Gastroesophageal sphincter (tissue), 4 donors: ENCODE results near the gene ITPR2. TPM values are rescaled to one million over a fixed set of nuclear protein-coding genes. Genes with fewer than 3 reads are reported as not detected.
A peak's percentile ranks its signal among the peaks of the same experiment; 100 is the strongest.

Experiments used
- ATAC-seq: fragments of 150-250 bp; one replicate; pipeline ENCODE4 v1.9.1; 2016; ENCODE audit warnings: mild to moderate bottlenecking, moderate library complexity
- H3K27ac ChIP-seq, 4 donors: fragments of 200-600 bp; sonication (generic) in 3 of 4; 1 replicate in 3 of 4; 2 replicates in 1 of 4; pipeline ENCODE4 v1.5.1; 2016 to 2019
- H3K27me3 ChIP-seq: fragments of 200-600 bp; sonication (generic); one replicate; pipeline ENCODE4 v1.5.1; 2019
- H3K36me3 ChIP-seq, 2 donors: fragments of 200-600 bp; sonication (generic); one replicate each; pipeline ENCODE4 v1.5.1; 2019; ENCODE audit warnings: control low read depth in 1 of 2
- H3K4me1 ChIP-seq, 3 donors: fragments of 200-600 bp; sonication (generic); 1 replicate in 2 of 3; 2 replicates in 1 of 3; pipeline ENCODE4 v1.5.1; 2016 to 2019; ENCODE audit warnings: control low read depth in 2 of 3
- H3K4me3 ChIP-seq, 2 donors: fragments of 200-600 bp; sonication (generic); one replicate each; pipeline ENCODE4 v1.5.1; 2019; ENCODE audit warnings: mild to moderate bottlenecking in 1 of 2, moderate library complexity in 1 of 2
- H3K9me3 ChIP-seq, 3 donors: fragments of 200-600 bp; sonication (generic); one replicate each; pipeline ENCODE4 v1.5.1; 2017 to 2019; ENCODE audit warnings: control low read depth in 2 of 3
- EP300 ChIP-seq: sonication (generic); formaldehyde crosslinking; IDR thresholded peaks from one replicate; pipeline ENCODE4 v1.6.1; 2017; ENCODE audit warnings: antibody characterized with exemption, mild to moderate bottlenecking
- POLR2A ChIP-seq, 2 donors: fragments of 450-650 bp; IDR thresholded peaks; one replicate each; pipeline ENCODE4 v1.6.1; 2017; ENCODE audit warnings: antibody characterized with exemption in 2 of 2, mild to moderate bottlenecking in 2 of 2, moderate library complexity in 1 of 2
- POLR2AphosphoS5 ChIP-seq: sonication (generic); formaldehyde crosslinking; IDR thresholded peaks from one replicate; pipeline ENCODE4 v1.6.1; 2017; ENCODE audit warnings: antibody characterized with exemption
- WGBS, 2 donors: methylation state at CpG; one replicate each; pipeline ENCODE4 v1.1.5; 2018; ENCODE audit warnings: low coverage in 1 of 2; 5-methylcytosine and 5-hydroxymethylcytosine counted together
- total RNA-seq, 4 donors: library from RNA; depleted of rRNA; stranded (reverse); fragments of >200 nt; gene quantifications; one replicate each; pipeline ENCODE4 v1.1.0, GENCODE V29; 2016
- TF ChIP-seq, protein P1 (sequence below), 4 experiments: fragments of 200-600 bp in 2 of 4; fragments of 450-650 bp in 2 of 4; sonication (generic) in 1 of 4; IDR thresholded peaks; one replicate each; pipeline ENCODE4 v1.5.1; 2017 to 2019; ENCODE audit warnings: antibody characterized with exemption in 4 of 4, mild to moderate bottlenecking in 2 of 4, moderate library complexity in 2 of 4

The ITPR2 gene
- total RNA-seq, 4 donors from 2014 or later = 30.8 to 63.0 (median 44.4) TPM

DNA sequence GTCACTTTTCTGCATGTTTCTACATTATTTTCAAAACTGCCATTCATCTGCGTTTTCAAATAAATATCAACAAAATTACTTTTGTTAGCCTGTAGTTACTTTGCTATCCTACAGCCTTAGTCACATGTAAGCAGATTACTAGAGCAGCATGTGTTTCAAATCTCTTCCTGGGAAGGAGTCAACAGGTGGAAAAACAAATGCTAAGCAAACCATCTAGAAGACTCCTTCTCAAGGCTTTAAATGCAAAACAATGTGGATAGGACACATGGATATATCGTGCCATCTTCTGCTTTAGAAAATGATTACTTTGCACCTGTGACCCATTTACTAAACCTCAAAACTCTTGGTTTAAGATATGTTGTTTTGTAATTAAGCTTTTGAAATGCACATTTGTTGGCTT, 528.7 kb downstream of the ITPR2 start:
- TF ChIP-seq, protein P1, sequence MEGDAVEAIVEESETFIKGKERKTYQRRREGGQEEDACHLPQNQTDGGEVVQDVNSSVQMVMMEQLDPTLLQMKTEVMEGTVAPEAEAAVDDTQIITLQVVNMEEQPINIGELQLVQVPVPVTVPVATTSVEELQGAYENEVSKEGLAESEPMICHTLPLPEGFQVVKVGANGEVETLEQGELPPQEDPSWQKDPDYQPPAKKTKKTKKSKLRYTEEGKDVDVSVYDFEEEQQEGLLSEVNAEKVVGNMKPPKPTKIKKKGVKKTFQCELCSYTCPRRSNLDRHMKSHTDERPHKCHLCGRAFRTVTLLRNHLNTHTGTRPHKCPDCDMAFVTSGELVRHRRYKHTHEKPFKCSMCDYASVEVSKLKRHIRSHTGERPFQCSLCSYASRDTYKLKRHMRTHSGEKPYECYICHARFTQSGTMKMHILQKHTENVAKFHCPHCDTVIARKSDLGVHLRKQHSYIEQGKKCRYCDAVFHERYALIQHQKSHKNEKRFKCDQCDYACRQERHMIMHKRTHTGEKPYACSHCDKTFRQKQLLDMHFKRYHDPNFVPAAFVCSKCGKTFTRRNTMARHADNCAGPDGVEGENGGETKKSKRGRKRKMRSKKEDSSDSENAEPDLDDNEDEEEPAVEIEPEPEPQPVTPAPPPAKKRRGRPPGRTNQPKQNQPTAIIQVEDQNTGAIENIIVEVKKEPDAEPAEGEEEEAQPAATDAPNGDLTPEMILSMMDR (IDR thresholded peaks at IDR 0.05) = no peak
- no peak for TF ChIP-seq POLR2AphosphoS5
- no peak for TF ChIP-seq EP300
- no peak for TF ChIP-seq POLR2A (IDR thresholded peaks at IDR 0.05)
- ATAC-seq = no peak
- Histone ChIP-seq H3K27me3 (no peaks in the 10 kb centered on the region), H3K36me3 (no peaks in the 10 kb centered on the region), H3K27ac (no peak overlapping the region), H3K9me3 (no peaks in the 10 kb centered on the region), H3K4me3 (no peak overlapping the region), H3K4me1 (peaks cover 0 to 5% (median 0%) of the 10 kb centered on the region in 3 donors)
- WGBS, 2 donors = 76 to 93% methylated on average over 2 of the region's 2 CpGs

- ATAC-seq = no peak
- H3K36me3 ChIP-seq = no peaks in the 10 kb centered on the region
- H3K9me3 ChIP-seq = no peaks in the 10 kb centered on the region
- H3K27me3 ChIP-seq = no peaks in the 10 kb centered on the region
- no peak overlapping the region for H3K27ac ChIP-seq
- no peak for TF ChIP-seq EP300
- TF ChIP-seq, protein P1 (IDR thresholded peaks at IDR 0.05) = no peak
- no peak for TF ChIP-seq POLR2A (IDR thresholded peaks at IDR 0.05)
- no peak for TF ChIP-seq POLR2AphosphoS5
- peaks cover 0 to 13% (median 0%) of the 10 kb centered on the region in 3 donors for H3K4me1 ChIP-seq
- no peak overlapping the region for H3K4me3 ChIP-seq
- 88 to 100% methylated on average over 1 of the region's 1 CpG for WGBS, 2 donors
Observed at GRCh38 chr12:26303418-26303817, 529.6 kb downstream of the ITPR2 start.

DNA sequence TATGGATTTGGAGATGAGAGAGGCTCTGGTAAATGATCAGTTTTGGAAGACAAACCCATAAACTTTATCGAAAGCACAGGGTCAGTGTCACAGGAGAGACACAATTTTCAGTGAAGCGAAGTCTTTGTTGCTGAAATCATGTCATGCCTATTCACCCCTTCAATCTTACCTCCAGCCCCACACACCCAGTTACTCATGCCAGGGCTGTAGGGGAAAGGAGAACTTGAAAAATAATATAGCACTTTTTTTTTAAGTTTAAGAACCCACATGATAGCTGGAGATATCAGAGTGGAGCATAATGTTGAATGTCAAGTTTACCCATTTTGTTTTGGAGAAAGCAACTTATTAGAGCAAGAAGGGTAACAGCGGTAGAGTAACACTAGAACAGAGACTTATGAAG, 530.2 kb downstream of the ITPR2 start:
- TF ChIP-seq, protein P1 (IDR thresholded peaks at IDR 0.05) = no peak
- TF ChIP-seq POLR2AphosphoS5 (no peak), POLR2A (IDR thresholded peaks at IDR 0.05) (no peak), EP300 (no peak)
- Histone ChIP-seq H3K4me1 (peaks cover 0 to 16% (median 0%) of the 10 kb centered on the region in 3 donors), H3K36me3 (no peaks in the 10 kb centered on the region), H3K27me3 (no peaks in the 10 kb centered on the region), H3K9me3 (no peaks in the 10 kb centered on the region), H3K4me3 (no peak overlapping the region), H3K27ac (no peak overlapping the region)
- 94 to 100% methylated on average over 3 of the region's 3 CpGs for WGBS, 2 donors
- ATAC-seq = no peak

DNA sequence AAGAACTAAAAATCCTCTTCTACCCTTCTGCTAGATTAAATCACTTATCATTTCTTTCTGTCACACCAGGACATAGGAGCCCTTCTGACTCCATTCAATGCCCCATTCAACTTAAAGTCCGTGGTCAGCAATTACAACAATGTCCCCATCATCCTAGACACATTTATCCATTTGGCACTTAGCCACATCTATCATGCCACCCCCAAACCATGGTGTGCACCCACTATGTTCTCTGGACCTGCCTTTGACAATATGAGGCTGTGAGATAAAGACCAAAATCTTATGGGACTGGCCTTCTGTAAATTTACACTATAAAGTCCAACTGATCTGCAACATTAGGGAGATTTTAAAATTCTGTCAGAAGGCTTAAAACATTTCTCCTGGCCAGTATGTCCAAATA, 533.2 kb downstream of the ITPR2 start:
- TF ChIP-seq EP300 = no peak
- no peak for TF ChIP-seq POLR2AphosphoS5
- Histone ChIP-seq H3K4me1 (peaks cover 0 to 16% (median 0%) of the 10 kb centered on the region in 3 donors), H3K9me3 (no peaks in the 10 kb centered on the region), H3K27ac (peak overlapping the region in 3 of 4 donors; percentile 65 to 81 (median 75)), H3K4me3 (no peak overlapping the region), H3K27me3 (no peaks in the 10 kb centered on the region), H3K36me3 (no peaks in the 10 kb centered on the region)
- ATAC-seq = no peak
- WGBS, 2 donors = 67 to 80% methylated on average over 1 of the region's 1 CpG

- WGBS, 2 donors = 28 to 31% methylated on average over 6 of the region's 6 CpGs
Observed at GRCh38 chr12:26298785-26299621, 534.0 kb downstream of the ITPR2 start.

More at GRCh38 chr12:26298785-26299621, 534.0 kb downstream of the ITPR2 start:
- TF ChIP-seq EP300 (no peak), POLR2AphosphoS5 (peak; percentile 65), POLR2A (IDR thresholded peaks at IDR 0.05) (no peak)
- TF ChIP-seq, protein P1 (IDR thresholded peaks at IDR 0.05) = peak; percentile 13 to 47 (median 41)
- no peaks in the 10 kb centered on the region for H3K9me3 ChIP-seq
- peak overlapping the region; percentile 65 to 81 (median 72) for H3K27ac ChIP-seq
- peaks cover 0 to 16% (median 0%) of the 10 kb centered on the region in 3 donors for H3K4me1 ChIP-seq
- no peaks in the 10 kb centered on the region for H3K36me3 ChIP-seq
- H3K4me3 ChIP-seq = peak overlapping the region; percentile 12 to 31
- ATAC-seq = peak; percentile 93
- no peaks in the 10 kb centered on the region for H3K27me3 ChIP-seq
